GM12878 (cell line): Measurements from ENCODE around the gene PHAF1. TPM values are rescaled to one million over a fixed set of nuclear protein-coding genes. Genes with fewer than 3 reads are reported as not detected.

Source experiments
- ATAC-seq: fragments of 200-7000 bp; cut with Tn5 transposase; 3 replicates; pipeline ENCODE4 v1.9.1; 2020; ENCODE audit warnings: mild to moderate bottlenecking, moderate library complexity
- BruUV-seq: library from RNA; stranded (reverse); fragments of 400-500 nt; replicated peaks from 2 replicates; lab custom pipeline; 2021; lab: Mats Ljungman, UMichigan
- CTCF ChIA-PET: fragments of 300-600 bp; sonication (Branson Sonifier 250); formaldehyde crosslinking; extraction: SDS; loops from one replicate; lab custom pipeline; 2021; ENCODE audit warnings: inconsistent platforms; lab: Yijun Ruan, JAX
- POLR2A ChIA-PET: fragments of 350-600 bp; formaldehyde crosslinking; extraction: SDS; loops from one replicate; lab custom pipeline; 2021; ENCODE audit warnings: inconsistent platforms; lab: Charles Lee
- RAD21 ChIA-PET: fragments of 300-600 bp; sonication (Branson Sonifier 250); formaldehyde crosslinking; loops from one replicate; lab custom pipeline; 2023; ENCODE audit warnings: antibody characterized with exemption; ENCODE audit not compliant: unreplicated experiment; lab: Charles Lee
- SMC1A ChIA-PET: fragments of 300-600 bp; sonication (Branson Sonifier 250); formaldehyde crosslinking; loops from one replicate; lab custom pipeline; 2023; ENCODE audit not compliant: unreplicated experiment, uncharacterized antibody; lab: Charles Lee
- DNase-seq: peaks from one replicate; pipeline ENCODE4 v3.0.0-alpha.2; 2011; ENCODE audit warnings: low read depth, low spot score
- FAIRE-seq: peaks from 3 replicates; lab custom pipeline; 2011; peaks lifted over from hg19 to GRCh38; lab: Jason Lieb, UNC
- H2AFZ ChIP-seq: 2 replicates; pipeline ENCODE4 v1.6.0; 2011; ENCODE audit warnings: low read depth, low read length, control low read depth; ENCODE audit not compliant: control insufficient read depth
- H3K27ac ChIP-seq: 2 replicates; pipeline ENCODE4 v1.5.1; 2011; ENCODE audit warnings: control low read depth; ENCODE audit not compliant: control insufficient read depth, insufficient read depth
- H3K27me3 ChIP-seq, 2 experiments: replicated peaks in 1 of 2; 2 replicates each; pipeline versions ENCODE4 v1.6.0 to v1.6.1; 2011; ENCODE audit warnings: low read length in 1 of 2; ENCODE audit not compliant: control insufficient read depth in 2 of 2, insufficient read depth in 2 of 2
- H3K36me3 ChIP-seq, 2 experiments: 2 replicates each; pipeline ENCODE4 v1.5.1; 2011; ENCODE audit warnings: low read length in 1 of 2; ENCODE audit not compliant: control insufficient read depth in 2 of 2, insufficient read depth in 2 of 2
- H3K4me1 ChIP-seq: 2 replicates; pipeline ENCODE4 v1.6.1; 2011; ENCODE audit warnings: mild to moderate bottlenecking, low read length, moderate library complexity, mixed read lengths; ENCODE audit not compliant: control insufficient read depth, insufficient read depth
- H3K4me2 ChIP-seq: 2 replicates; pipeline ENCODE4 v1.6.0; 2011; ENCODE audit warnings: control low read depth; ENCODE audit not compliant: control insufficient read depth, insufficient read depth
- H3K4me3 ChIP-seq: fragments of 200-600 bp; sonication (generic); 2 replicates; pipeline ENCODE4 v1.5.1; 2016
- H3K79me2 ChIP-seq: 2 replicates; pipeline ENCODE4 v1.6.0; 2011; ENCODE audit warnings: low read length; ENCODE audit not compliant: control insufficient read depth, insufficient read depth
- H3K9ac ChIP-seq: 2 replicates; pipeline ENCODE4 v1.8.0; 2011; ENCODE audit warnings: low read length, control low read depth, mixed read lengths; ENCODE audit not compliant: control insufficient read depth, insufficient read depth
- H3K9me3 ChIP-seq: replicated peaks from 3 replicates; pipeline ENCODE4 v1.5.1; 2011; ENCODE audit warnings: mild to moderate bottlenecking, low read length; ENCODE audit not compliant: control insufficient read depth, insufficient read depth
- H4K20me1 ChIP-seq: 2 replicates; pipeline ENCODE4 v1.6.0; 2011; ENCODE audit not compliant: control insufficient read depth, insufficient read depth
- CBFB ChIP-seq: IDR thresholded peaks from 2 replicates; pipeline ENCODE4 v1.6.1; 2016; ENCODE audit warnings: antibody characterized with exemption, low read depth
- DPF2 ChIP-seq: fragments of 450-650 bp; IDR thresholded peaks from 2 replicates; pipeline ENCODE4 v1.6.1; 2017; ENCODE audit warnings: mild to moderate bottlenecking
- NR2C1 ChIP-seq: fragments of 450-650 bp; IDR thresholded peaks from 2 replicates; pipeline ENCODE4 v1.6.1; 2017; ENCODE audit warnings: antibody characterized with exemption, mild to moderate bottlenecking, moderate library complexity
- POLR2AphosphoS5 ChIP-seq: IDR thresholded peaks from 2 replicates; pipeline ENCODE4 v1.6.1; 2011; ENCODE audit warnings: mild to moderate bottlenecking, low read length, inconsistent platforms
- RAD51 ChIP-seq: fragments of 450-650 bp; IDR thresholded peaks from 2 replicates; pipeline ENCODE4 v1.6.1; 2016; ENCODE audit warnings: moderate library complexity, mild to moderate bottlenecking, inconsistent platforms
- YBX1 ChIP-seq: fragments of 450-650 bp; IDR thresholded peaks from 2 replicates; pipeline ENCODE4 v1.6.1; 2016; ENCODE audit warnings: antibody characterized with exemption
- ZZZ3 ChIP-seq: IDR thresholded peaks from 2 replicates; pipeline ENCODE4 v1.6.1; 2011; ENCODE audit warnings: low read depth; ENCODE audit not compliant: control insufficient read depth, insufficient read length
- WGBS: methylation state at CpG from one replicate; pipeline ENCODE4 v1.1.6; 2016; ENCODE audit warnings: low lambda C conversion rate; ENCODE audit not compliant: insufficient replicate concordance, insufficient coverage; ENCODE audit errors: missing lambda C conversion rate; 5-methylcytosine and 5-hydroxymethylcytosine counted together
- in situ Hi-C: fragments of 300-500 bp; cut with MboI; formaldehyde crosslinking; loops from 9 replicates; pipeline ENCODE4 v1.14.3; 2018; ENCODE audit warnings: mixed read lengths
- intact Hi-C: fragments of 100-400 bp; cut with micrococcal nuclease; formaldehyde crosslinking; loops from one replicate; pipeline ENCODE4 v1.14.2; 2022; ENCODE audit not compliant: unreplicated experiment
- polyA plus RNA-seq, 11 experiments: library from polyadenylated mRNA; depleted of rRNA in 4 of 11; unstranded in 6 of 11; stranded (reverse) in 5 of 11; fragments of >200 nt; fragmentation: Nextera tagmentation in 4 of 11; fragmentation: Illumina TruSeq in 1 of 11; extraction: Ambion mirVana in 4 of 11; extraction: Trizol in 1 of 11; gene quantifications; 1 replicate in 1 of 11; 2 replicates in 10 of 11; pipeline versions ENCODE4 v1.2.1 to v1.2.3, GENCODE V29; 2011 to 2016; ENCODE audit warnings: inconsistent platforms in 2 of 11, missing spikeins in 2 of 11, low read depth in 1 of 11
- total RNA-seq, 4 experiments: library from RNA; depleted of rRNA in 3 of 4; stranded (reverse); fragments of >200 nt in 3 of 4; fragmentation: Illumina TruSeq in 1 of 4; extraction: Trizol in 1 of 4; gene quantifications; 2 replicates each; pipeline versions ENCODE4 v1.2.1 to v1.2.3, GENCODE V29; 2013 to 2021
- TF ChIP-seq, protein P1 (sequence below): fragments of 450-650 bp; IDR thresholded peaks from 2 replicates; pipeline ENCODE4 v1.6.1; 2017; ENCODE audit warnings: mild to moderate bottlenecking, low read depth, inconsistent platforms; ENCODE audit not compliant: poor library complexity, severe bottlenecking
- TF ChIP-seq, protein P2 (sequence below): fragments of 450-650 bp; IDR thresholded peaks from 2 replicates; pipeline ENCODE4 v1.6.1; 2017; ENCODE audit warnings: low read depth, mild to moderate bottlenecking, moderate library complexity

Gene PHAF1
- total and polyA plus RNA-seq, 10 of the 15 experiments (the other 5 are each of a cell fraction or from before 2014, with no cell fraction given): 4.5 to 20.9 (median 14.9) TPM

- Histone ChIP-seq H4K20me1 (peaks cover 7% of the 10 kb centered on the region), H3K79me2 (peaks cover 23% of the 10 kb centered on the region), H3K9ac (no peak overlapping the region), H3K4me2 (no peak overlapping the region), H2AFZ (no peak overlapping the region), H3K9me3 (no peaks in the 10 kb centered on the region), H3K4me1 (peaks cover 8% of the 10 kb centered on the region), H3K27me3 (no peaks in the 10 kb centered on the region), H3K4me3 (peak overlapping the region; percentile 99; the same call in 1 of the 2 replicates), H3K36me3 (peaks cover 14 to 30% of the 10 kb centered on the region in 2 experiments), H3K27ac (no peak overlapping the region)
- WGBS: 96% methylated on average over 6 of the region's 6 CpGs
- intact Hi-C loops: no loop called here
- ATAC-seq (no peak), FAIRE-seq (no peak), DNase-seq (no peak)
- no TSS peak for BruUV-seq
- no peak for TF ChIP-seq POLR2AphosphoS5
- TF ChIP-seq NR2C1: no peak
- TF ChIP-seq, protein P1, sequence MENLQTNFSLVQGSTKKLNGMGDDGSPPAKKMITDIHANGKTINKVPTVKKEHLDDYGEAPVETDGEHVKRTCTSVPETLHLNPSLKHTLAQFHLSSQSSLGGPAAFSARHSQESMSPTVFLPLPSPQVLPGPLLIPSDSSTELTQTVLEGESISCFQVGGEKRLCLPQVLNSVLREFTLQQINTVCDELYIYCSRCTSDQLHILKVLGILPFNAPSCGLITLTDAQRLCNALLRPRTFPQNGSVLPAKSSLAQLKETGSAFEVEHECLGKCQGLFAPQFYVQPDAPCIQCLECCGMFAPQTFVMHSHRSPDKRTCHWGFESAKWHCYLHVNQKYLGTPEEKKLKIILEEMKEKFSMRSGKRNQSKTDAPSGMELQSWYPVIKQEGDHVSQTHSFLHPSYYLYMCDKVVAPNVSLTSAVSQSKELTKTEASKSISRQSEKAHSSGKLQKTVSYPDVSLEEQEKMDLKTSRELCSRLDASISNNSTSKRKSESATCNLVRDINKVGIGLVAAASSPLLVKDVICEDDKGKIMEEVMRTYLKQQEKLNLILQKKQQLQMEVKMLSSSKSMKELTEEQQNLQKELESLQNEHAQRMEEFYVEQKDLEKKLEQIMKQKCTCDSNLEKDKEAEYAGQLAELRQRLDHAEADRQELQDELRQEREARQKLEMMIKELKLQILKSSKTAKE: no peak
- no peak for TF ChIP-seq ZZZ3
- POLR2A ChIA-PET: interaction anchor here (0.6 to 4.7 kb wide), 3 partner anchors 8 to 157 kb away, joined by 3 to 22 read pairs (median 5); partner anchors contain the start of gene TMEM208
- RAD21 ChIA-PET: no interaction called here
- CTCF ChIA-PET: interaction anchor here (0.8 to 1.7 kb wide), 4 partner anchors 9 to 240 kb away, joined by 3 to 4 read pairs (median 4); partner anchors contain the start of genes FHOD1 and TMEM208
- SMC1A ChIA-PET: no interaction called here
- in situ Hi-C loops: no loop called here
These were observed 84.5 kb downstream of the PHAF1 start for GRCh38 chr16:67194260-67194659.

DNA sequence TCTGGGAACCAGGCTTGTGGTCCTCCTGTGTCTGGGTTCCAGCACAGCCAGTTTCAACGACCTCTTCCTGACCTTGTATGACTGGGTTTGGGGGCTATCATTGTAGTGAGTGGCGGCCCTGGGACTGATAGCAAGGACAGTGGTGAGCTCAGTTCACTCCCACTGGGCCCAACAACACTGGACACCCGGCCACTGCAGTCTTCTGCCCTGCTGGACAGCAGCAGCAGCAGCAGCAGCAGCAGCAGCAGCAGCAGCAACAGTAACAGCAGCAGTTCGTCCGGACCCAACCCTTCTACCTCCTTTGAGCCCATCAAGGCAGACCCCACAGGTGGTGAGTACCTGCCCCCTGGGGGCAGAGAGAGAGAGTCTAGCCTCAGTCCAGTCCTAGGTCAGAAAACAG, 85.9 kb downstream of the PHAF1 start:
- RAD21 ChIA-PET: no interaction called here
- 88% methylated on average over 5 of the region's 5 CpGs for WGBS
- in situ Hi-C loops: no loop called here
- no peaks in the 10 kb centered on the region for H3K27me3 ChIP-seq
- H3K4me2 ChIP-seq: no peak overlapping the region
- CTCF ChIA-PET: interaction anchor here (0.7 to 1.1 kb wide), 2 partner anchors 48 to 206 kb away, joined by 3 to 4 read pairs; no protein-coding TSS in a partner anchor
- no peaks in the 10 kb centered on the region for H3K9me3 ChIP-seq
- SMC1A ChIA-PET: no interaction called here
- intact Hi-C loops: no loop called here
- no peak overlapping the region for H2AFZ ChIP-seq
- peaks cover 14 to 37% of the 10 kb centered on the region in 2 experiments for H3K36me3 ChIP-seq
- FAIRE-seq (no peak), ATAC-seq (no peak), DNase-seq (no peak)
- H3K4me1 ChIP-seq: peaks cover 8% of the 10 kb centered on the region
- peaks cover 7% of the 10 kb centered on the region for H4K20me1 ChIP-seq
- H3K79me2 ChIP-seq: peaks cover 23% of the 10 kb centered on the region
- no peak overlapping the region for H3K27ac ChIP-seq
- no peak overlapping the region for H3K4me3 ChIP-seq
- no peak overlapping the region for H3K9ac ChIP-seq
- BruUV-seq: no TSS peak
- TF ChIP-seq, protein P2, sequence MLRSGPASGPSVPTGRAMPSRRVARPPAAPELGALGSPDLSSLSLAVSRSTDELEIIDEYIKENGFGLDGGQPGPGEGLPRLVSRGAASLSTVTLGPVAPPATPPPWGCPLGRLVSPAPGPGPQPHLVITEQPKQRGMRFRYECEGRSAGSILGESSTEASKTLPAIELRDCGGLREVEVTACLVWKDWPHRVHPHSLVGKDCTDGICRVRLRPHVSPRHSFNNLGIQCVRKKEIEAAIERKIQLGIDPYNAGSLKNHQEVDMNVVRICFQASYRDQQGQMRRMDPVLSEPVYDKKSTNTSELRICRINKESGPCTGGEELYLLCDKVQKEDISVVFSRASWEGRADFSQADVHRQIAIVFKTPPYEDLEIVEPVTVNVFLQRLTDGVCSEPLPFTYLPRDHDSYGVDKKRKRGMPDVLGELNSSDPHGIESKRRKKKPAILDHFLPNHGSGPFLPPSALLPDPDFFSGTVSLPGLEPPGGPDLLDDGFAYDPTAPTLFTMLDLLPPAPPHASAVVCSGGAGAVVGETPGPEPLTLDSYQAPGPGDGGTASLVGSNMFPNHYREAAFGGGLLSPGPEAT: no peak
- TF ChIP-seq RAD51 (no peak), YBX1 (no peak), CBFB (no peak), DPF2 (no peak)
- TF ChIP-seq, all 136 proteins: peak for 0
- POLR2A ChIA-PET: interaction anchor here (0.5 to 4.7 kb wide), 2 partner anchors 31 to 79 kb away, joined by 3 to 22 read pairs; partner anchors contain the start of gene TMEM208
